GM12872 (cell line): ENCODE measurements around the gene DENND4C.

Experiments
- TF ChIP-seq, protein P1 (sequence below): IDR thresholded peaks from 3 replicates; pipeline ENCODE4 v1.5.1; 2011; ENCODE audit warnings: low read depth, mild to moderate bottlenecking, low read length, moderate library complexity; ENCODE audit not compliant: insufficient read depth

Gene DENND4C

DNA sequence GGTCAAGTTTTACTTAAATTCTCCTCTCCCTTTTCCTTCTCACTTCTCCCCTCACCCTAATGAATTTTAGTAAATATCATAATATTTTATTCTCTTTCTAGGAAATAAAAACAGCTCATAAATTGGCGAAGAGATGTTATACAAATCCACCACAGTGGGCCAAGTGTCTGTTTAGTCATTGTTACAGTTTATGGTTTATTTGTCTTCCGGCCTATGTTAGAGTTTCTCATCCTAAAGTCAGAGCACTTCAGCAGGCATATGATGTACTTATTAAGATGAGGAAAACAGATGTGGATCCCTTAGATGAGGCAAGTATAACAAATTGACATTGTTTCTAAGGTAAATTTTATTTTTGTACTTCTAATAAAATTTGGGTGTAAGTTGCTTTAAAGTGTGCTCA lies 101.4 kb downstream of the DENND4C start:
- TF ChIP-seq, protein P1, sequence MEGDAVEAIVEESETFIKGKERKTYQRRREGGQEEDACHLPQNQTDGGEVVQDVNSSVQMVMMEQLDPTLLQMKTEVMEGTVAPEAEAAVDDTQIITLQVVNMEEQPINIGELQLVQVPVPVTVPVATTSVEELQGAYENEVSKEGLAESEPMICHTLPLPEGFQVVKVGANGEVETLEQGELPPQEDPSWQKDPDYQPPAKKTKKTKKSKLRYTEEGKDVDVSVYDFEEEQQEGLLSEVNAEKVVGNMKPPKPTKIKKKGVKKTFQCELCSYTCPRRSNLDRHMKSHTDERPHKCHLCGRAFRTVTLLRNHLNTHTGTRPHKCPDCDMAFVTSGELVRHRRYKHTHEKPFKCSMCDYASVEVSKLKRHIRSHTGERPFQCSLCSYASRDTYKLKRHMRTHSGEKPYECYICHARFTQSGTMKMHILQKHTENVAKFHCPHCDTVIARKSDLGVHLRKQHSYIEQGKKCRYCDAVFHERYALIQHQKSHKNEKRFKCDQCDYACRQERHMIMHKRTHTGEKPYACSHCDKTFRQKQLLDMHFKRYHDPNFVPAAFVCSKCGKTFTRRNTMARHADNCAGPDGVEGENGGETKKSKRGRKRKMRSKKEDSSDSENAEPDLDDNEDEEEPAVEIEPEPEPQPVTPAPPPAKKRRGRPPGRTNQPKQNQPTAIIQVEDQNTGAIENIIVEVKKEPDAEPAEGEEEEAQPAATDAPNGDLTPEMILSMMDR = no peak

DNA sequence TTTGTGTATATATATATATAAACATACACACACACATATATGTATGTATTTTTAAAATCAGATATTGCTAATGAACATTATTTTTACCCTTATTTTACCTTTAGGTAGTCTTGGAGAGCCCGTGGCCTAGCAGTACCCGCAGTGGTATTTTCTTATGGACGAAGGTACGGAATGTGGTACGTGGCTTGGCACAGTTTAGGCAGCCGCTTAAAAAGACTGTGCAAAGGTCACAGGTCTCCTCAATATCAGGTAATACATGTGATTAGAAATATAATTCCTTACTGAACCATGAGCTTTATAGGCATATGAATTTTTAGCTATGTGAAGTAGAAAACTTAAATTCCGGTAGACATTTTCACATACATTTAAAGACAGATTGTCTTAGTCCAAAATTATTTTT lies 105.7 kb downstream of the DENND4C start:
- TF ChIP-seq, protein P1 = no peak

DNA sequence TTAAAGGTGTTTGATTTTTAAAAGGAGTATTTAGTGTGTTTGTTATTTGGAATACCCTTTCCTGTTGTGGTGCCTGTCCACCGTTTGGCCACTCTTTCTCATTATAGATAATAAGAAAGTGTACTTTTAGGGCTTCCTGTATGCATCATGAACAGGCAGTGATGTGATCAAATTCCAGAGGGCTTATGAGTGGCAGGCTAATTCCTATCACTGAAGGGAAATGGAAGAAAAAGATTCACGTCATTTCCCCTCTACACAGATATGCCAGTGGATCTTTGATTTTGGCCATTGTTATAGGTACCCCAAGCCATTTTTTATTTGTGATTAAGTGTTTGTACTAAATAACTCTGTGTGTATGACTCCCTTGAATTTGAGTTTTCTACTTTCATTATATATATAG lies 112.5 kb downstream of the DENND4C start:
- TF ChIP-seq, protein P1 = no peak

DNA sequence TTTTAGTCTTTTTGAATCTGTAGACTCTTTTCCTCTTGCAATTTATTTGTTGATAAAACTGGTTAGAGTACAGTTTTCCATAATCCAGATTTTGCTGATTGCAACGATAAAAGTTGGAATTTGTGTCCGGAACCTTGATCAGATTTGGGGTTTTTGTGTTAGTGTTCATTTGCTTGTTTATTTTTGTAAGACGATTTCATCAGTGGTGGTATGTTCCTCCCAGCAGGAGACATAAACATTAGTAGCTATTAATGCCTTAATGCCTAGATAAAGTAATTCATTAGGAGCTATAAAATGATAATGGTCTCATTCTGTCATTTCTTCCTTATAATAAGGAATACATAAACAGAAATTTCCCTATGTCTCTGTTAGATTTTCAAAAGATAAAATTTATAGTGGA lies 128.2 kb downstream of the DENND4C start:
- TF ChIP-seq, protein P1 = no peak

DNA sequence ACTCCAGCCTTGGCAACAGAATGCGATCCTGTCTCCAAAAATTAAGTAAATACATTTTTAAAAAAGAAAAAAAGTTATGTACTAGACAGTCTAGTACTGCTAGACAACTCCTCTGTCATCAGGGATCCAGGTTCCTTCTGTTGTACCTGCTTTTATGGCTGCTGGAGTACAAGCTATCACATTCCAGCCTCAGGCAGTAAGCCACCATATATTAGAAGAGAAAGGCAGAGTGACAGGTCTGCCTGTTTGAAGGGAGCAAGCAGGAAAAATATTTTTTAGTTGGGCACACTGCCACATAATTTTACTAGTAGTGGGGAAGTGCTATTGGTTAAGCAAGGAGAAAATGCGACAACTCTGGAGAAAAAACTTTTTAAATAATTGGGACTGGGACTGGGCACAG lies 138.6 kb downstream of the DENND4C start:
- TF ChIP-seq, protein P1 = no peak

DNA sequence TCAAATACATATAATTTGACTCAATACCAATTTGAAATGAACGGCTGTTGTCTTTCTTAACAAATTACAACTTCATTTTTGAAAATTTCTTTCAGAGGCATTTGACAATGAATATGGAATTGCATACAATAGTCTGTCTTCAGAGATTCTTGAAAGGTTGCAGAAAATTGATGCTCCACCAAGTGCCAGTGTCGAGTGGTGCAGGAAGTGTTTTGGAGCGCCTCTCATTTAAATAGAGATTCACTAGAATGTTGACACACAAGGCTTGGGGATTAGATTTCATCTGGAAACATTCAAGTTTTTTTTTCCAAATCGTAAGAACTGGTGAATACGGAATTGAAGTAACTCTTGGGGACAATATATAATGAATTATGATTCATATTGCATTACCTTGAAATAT lies 141.4 kb downstream of the DENND4C start:
- TF ChIP-seq, protein P1 = no peak

DNA sequence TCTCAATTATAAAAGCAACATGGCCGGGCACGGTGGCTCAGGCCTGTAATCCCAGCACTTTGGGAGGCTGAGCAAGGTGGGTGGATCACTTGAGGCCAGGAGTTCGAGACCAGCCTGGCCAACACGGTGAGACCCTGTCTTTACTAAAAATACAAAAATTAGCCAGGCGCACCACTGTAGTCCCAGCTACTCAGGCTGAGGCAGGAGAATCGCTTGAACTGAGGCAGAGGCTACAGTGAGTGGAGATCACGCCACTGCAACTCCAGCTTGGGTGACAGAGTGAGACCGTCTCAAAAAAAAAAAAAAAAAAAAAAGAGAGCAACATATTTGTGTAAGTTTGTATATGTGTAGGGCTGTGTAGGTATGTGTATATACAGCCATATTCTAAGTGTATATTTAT lies 142.1 kb downstream of the DENND4C start:
- TF ChIP-seq, protein P1 = no peak

DNA sequence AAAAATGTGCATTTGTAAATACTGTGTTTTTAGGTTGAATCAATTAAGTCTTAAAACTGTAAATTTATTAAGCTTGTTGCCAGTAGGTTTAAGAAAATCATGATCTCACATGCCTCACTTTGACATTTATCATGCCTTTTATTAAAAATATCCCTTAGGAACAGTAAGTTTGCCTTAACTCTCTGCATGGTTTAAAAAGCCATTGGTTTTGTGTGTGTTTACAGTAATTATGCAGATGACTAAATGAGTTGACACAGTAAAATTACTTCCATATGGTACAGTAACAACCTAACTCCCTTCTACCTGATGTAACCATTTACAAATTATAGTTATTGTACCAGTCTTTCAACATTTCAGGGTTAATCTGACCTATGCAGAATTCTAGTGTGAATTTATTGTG lies 143.0 kb downstream of the DENND4C start:
- TF ChIP-seq, protein P1 = no peak
